Measurements from ENCODE around the gene PXYLP1. TPM values are rescaled to one million over a fixed set of nuclear protein-coding genes. Genes with fewer than 3 reads are reported as not detected.

The PXYLP1 gene
- total and polyA plus RNA-seq, 2 of the 8 experiments (the other 6 are each of a cell fraction or from before 2014, with no cell fraction given): 19.4 to 20.6 TPM

- TF ChIP-seq CHD7 (IDR thresholded peaks at IDR 0.05; ENCODE audit: insufficient replicate concordance, low read length) (no peak), CHD2 (IDR thresholded peaks at IDR 0.05; ENCODE audit: low read length) (no peak), ASH2L (IDR thresholded peaks at IDR 0.05; ENCODE audit: low read length) (no peak)
Measured at GRCh38 chr3:141285570-141285969, 53.9 kb downstream of the PXYLP1 start (continued).
